ENCODE data around the gene TMEFF1. TPM values are rescaled to one million over a fixed set of nuclear protein-coding genes. Genes with fewer than 3 reads are reported as not detected.

TMEFF1 gene
- total RNA-seq, 1 experiment from 2014 or later = 3.3 TPM

- CTCF ChIA-PET = no interaction called here
- peak; percentile 83 for DNase-seq (ENCODE audit: low read depth, low spot score)
- peak overlapping the region; percentile 78 for H3K9ac ChIP-seq (ENCODE audit: low read length)
- H3K79me2 ChIP-seq (ENCODE audit: insufficient read depth, low read length) = peaks cover 60% of the 10 kb centered on the region
- peak overlapping the region; percentile 66 for H3K4me2 ChIP-seq (ENCODE audit: low read length)
- no peaks in the 10 kb centered on the region for H3K27me3 ChIP-seq (ENCODE audit: insufficient read depth, low read length)
- POLR2A ChIA-PET = interaction anchor here (1.3 kb wide), 1 partner anchor 13 kb away, joined by 3 read pairs; no protein-coding TSS in a partner anchor
- H3K9me3 ChIP-seq (ENCODE audit: control insufficient read depth in 1 of 2, insufficient read depth in 1 of 2, low read depth in 1 of 2, low read length in 2 of 2) = no peaks in the 10 kb centered on the region
- H4K20me1 ChIP-seq (ENCODE audit: insufficient read depth) = no peaks in the 10 kb centered on the region
- RAD21 ChIA-PET (ENCODE audit: low non-redundant PET in 1 of 2, low total read pairs in 2 of 2, uncharacterized antibody in 2 of 2, unreplicated experiment in 2 of 2) = no interaction called here
- peak overlapping the region; percentile 67 for H3K27ac ChIP-seq (ENCODE audit: low read depth, low read length)
- BruUV-seq (replicated peaks) = no TSS peak
- intact Hi-C loops (cut with micrococcal nuclease) = no loop called here
- peaks cover 33 to 44% of the 10 kb centered on the region in 2 experiments for H3K4me1 ChIP-seq (ENCODE audit: control insufficient read depth in 1 of 2, insufficient read depth in 2 of 2, low read length in 2 of 2)
- H3K9me2 ChIP-seq (ENCODE audit: insufficient read depth) = no peaks in the 10 kb centered on the region
- no peak overlapping the region for H2AFZ ChIP-seq (ENCODE audit: low read depth, low read length, poor library complexity, severe bottlenecking)
- TF ChIP-seq REST (IDR thresholded peaks at IDR 0.05; ENCODE audit: low read depth) (no peak), MAX (IDR thresholded peaks at IDR 0.05) (peak; percentile 77), POLR2AphosphoS5 (IDR thresholded peaks at IDR 0.05; ENCODE audit: low read depth, low read length) (peak; percentile 55), CEBPB (IDR thresholded peaks at IDR 0.05; ENCODE audit: low read depth) (peak; percentile 69), JUND (IDR thresholded peaks at IDR 0.05) (peak; percentile 98), SRF (IDR thresholded peaks at IDR 0.05; ENCODE audit: low read depth) (peak; percentile 68; the same call in 1 of the 2 replicates), ATF3 (IDR thresholded peaks at IDR 0.05) (peak; percentile 80; the same call in 1 of the 2 replicates), EZH2phosphoT487 (IDR thresholded peaks at IDR 0.05; ENCODE audit: borderline replicate concordance) (no peak), ZNF274 (IDR thresholded peaks at IDR 0.05; ENCODE audit: low read depth, low read length) (no peak), EGR1 (IDR thresholded peaks at IDR 0.05; ENCODE audit: low read depth) (no peak), ELF1 (IDR thresholded peaks at IDR 0.05; ENCODE audit: borderline replicate concordance, low read depth) (no peak), CTCF (IDR thresholded peaks at IDR 0.05 in 2 of 3, conservative IDR thresholded peaks at IDR 0.05 in 1 of 3; ENCODE audit: borderline replicate concordance in 1 of 3, insufficient read depth in 1 of 3, low read depth in 2 of 3, low read length in 2 of 3) (no peak), RAD21 (IDR thresholded peaks at IDR 0.05; ENCODE audit: low read depth) (no peak; the same call in 1 of the 2 replicates), YY1 (IDR thresholded peaks at IDR 0.05; ENCODE audit: extremely low read depth, insufficient replicate concordance, low read depth, low read length) (peak; percentile 70), SP1 (IDR thresholded peaks at IDR 0.05; ENCODE audit: low read depth) (peak; percentile 92), SIN3A (IDR thresholded peaks at IDR 0.05; ENCODE audit: low read depth) (peak; percentile 83; the same call in 1 of the 2 replicates), FOSL1 (IDR thresholded peaks at IDR 0.05; ENCODE audit: low read depth) (peak; percentile 99), TCF7L2 (IDR thresholded peaks at IDR 0.05; ENCODE audit: borderline replicate concordance, extremely low read depth, insufficient read depth, insufficient read length) (no peak), CBX3 (IDR thresholded peaks at IDR 0.05; ENCODE audit: low read depth) (peak; percentile 70)
- peak overlapping the region; percentile 51 to 63 for H3K4me3 ChIP-seq (replicated peaks in 1 of 2; ENCODE audit: low read depth in 1 of 2, low read length in 2 of 2)
- peak; percentile 55 for ATAC-seq
- H3K36me3 ChIP-seq (ENCODE audit: control insufficient read depth in 1 of 2, insufficient read depth in 2 of 2, low read length in 2 of 2) = no peaks in the 10 kb centered on the region
These were observed 43.9 kb upstream of the TMEFF1 start for GRCh38 chr9:100428871-100429654.

Measured in HCT116 (cell line).